Astrocyte (in vitro differentiated cells and primary cell): Measurements from ENCODE around the gene CYTIP. TPM values are rescaled to one million over a fixed set of nuclear protein-coding genes. Genes with fewer than 3 reads are reported as not detected.

Source experiments
- DNase-seq: peaks from one replicate; pipeline ENCODE4 v3.0.0-alpha.2; 2010; ENCODE audit warnings: low read depth
- FAIRE-seq: peaks from 2 replicates; lab custom pipeline; 2011; peaks lifted over from hg19 to GRCh38; lab: Jason Lieb, UNC
- H2AFZ ChIP-seq: 2 replicates; pipeline ENCODE4 v1.6.0; 2012; ENCODE audit warnings: low read depth, low read length, inconsistent platforms
- H3K27ac ChIP-seq: 2 replicates; pipeline ENCODE4 v1.5.1; 2011; ENCODE audit warnings: low read depth, low read length, inconsistent platforms
- H3K27me3 ChIP-seq: 2 replicates; pipeline ENCODE4 v1.6.0; 2011; ENCODE audit warnings: low read length, inconsistent platforms; ENCODE audit not compliant: insufficient read depth
- H3K36me3 ChIP-seq: 2 replicates; pipeline ENCODE4 v1.5.1; 2011; ENCODE audit warnings: low read length, inconsistent platforms; ENCODE audit not compliant: insufficient read depth
- H3K4me1 ChIP-seq: 2 replicates; pipeline ENCODE4 v1.5.1; 2011; ENCODE audit warnings: low read length, inconsistent platforms; ENCODE audit not compliant: insufficient read depth
- H3K4me2 ChIP-seq: 2 replicates; pipeline ENCODE4 v1.6.0; 2012; ENCODE audit warnings: low read length, inconsistent platforms
- H3K4me3 ChIP-seq: 2 replicates; pipeline ENCODE4 v1.5.1; 2011; ENCODE audit warnings: low read depth, mild to moderate bottlenecking, low read length, inconsistent platforms; ENCODE audit not compliant: insufficient read depth
- H3K79me2 ChIP-seq: 2 replicates; pipeline ENCODE4 v1.6.0; 2012; ENCODE audit warnings: mild to moderate bottlenecking, low read length, inconsistent platforms; ENCODE audit not compliant: insufficient read depth
- H3K9ac ChIP-seq: 2 replicates; pipeline ENCODE4 v1.6.0; 2012; ENCODE audit warnings: mild to moderate bottlenecking, low read length, inconsistent platforms
- H3K9me3 ChIP-seq: 2 replicates; pipeline ENCODE4 v1.5.1; 2012; ENCODE audit warnings: low read depth, mild to moderate bottlenecking, low read length, inconsistent platforms; ENCODE audit not compliant: insufficient read depth
- H4K20me1 ChIP-seq: 2 replicates; pipeline ENCODE4 v1.6.0; 2012; ENCODE audit warnings: low read length, inconsistent platforms; ENCODE audit not compliant: insufficient read depth
- H3K27ac Mint-ChIP-seq: one replicate; pipeline ENCODE4 v1.8.0; 2021; ENCODE audit warnings: mild to moderate bottlenecking, mixed read lengths; ENCODE audit not compliant: unreplicated experiment
- H3K27me3 Mint-ChIP-seq: one replicate; pipeline ENCODE4 v1.8.0; 2021; ENCODE audit warnings: low read depth, mixed read lengths; ENCODE audit not compliant: unreplicated experiment
- H3K36me3 Mint-ChIP-seq: one replicate; pipeline ENCODE4 v1.8.0; 2021; ENCODE audit warnings: low read depth, mixed read lengths; ENCODE audit not compliant: unreplicated experiment
- H3K4me1 Mint-ChIP-seq: one replicate; pipeline ENCODE4 v1.8.0; 2021; ENCODE audit warnings: low read depth, mixed read lengths; ENCODE audit not compliant: unreplicated experiment
- H3K4me3 Mint-ChIP-seq: one replicate; pipeline ENCODE4 v1.8.0; 2021; ENCODE audit warnings: mild to moderate bottlenecking, moderate library complexity, mixed read lengths; ENCODE audit not compliant: unreplicated experiment
- H3K9me3 Mint-ChIP-seq: one replicate; pipeline ENCODE4 v1.8.0; 2021; ENCODE audit warnings: mild to moderate bottlenecking, mixed read lengths; ENCODE audit not compliant: unreplicated experiment
- CTCF ChIP-seq: IDR thresholded peaks from 2 replicates; pipeline ENCODE4 v1.5.1; 2011; ENCODE audit warnings: low read depth, mild to moderate bottlenecking, inconsistent platforms, low read length, moderate library complexity; ENCODE audit not compliant: insufficient read depth
- EZH2 ChIP-seq: IDR thresholded peaks from 2 replicates; pipeline ENCODE4 v1.6.1; 2012; ENCODE audit warnings: mild to moderate bottlenecking, low read length, inconsistent platforms; ENCODE audit not compliant: insufficient read depth
- total RNA-seq: library from RNA; stranded (reverse); gene quantifications from 2 replicates; pipeline ENCODE4 v1.2.1, GENCODE V29; 2021

The CYTIP gene
- total RNA-seq, 1 donor from 2014 or later = 0.16 TPM

GRCh38 chr2:157469726-157470125, 25.8 kb upstream of the CYTIP start:
- TF ChIP-seq EZH2 = no peak
- TF ChIP-seq CTCF = no peak
- Histone ChIP-seq H3K9ac (peak overlapping the region; percentile 57), H3K79me2 (no peaks in the 10 kb centered on the region), H3K27me3 (no peaks in the 10 kb centered on the region), H3K9me3 (no peaks in the 10 kb centered on the region), H3K4me3 (no peak overlapping the region), H3K4me2 (peak overlapping the region; percentile 70), H3K27ac (peak overlapping the region; percentile 77), H3K36me3 (no peaks in the 10 kb centered on the region), H3K4me1 (peaks cover 6% of the 10 kb centered on the region), H4K20me1 (no peaks in the 10 kb centered on the region), H2AFZ (no peak overlapping the region)
- no peak for DNase-seq
- Mint-ChIP-seq H3K4me3 (no peak overlapping the region), H3K36me3 (no peaks in the 10 kb centered on the region), H3K4me1 (peaks cover 16% of the 10 kb centered on the region), H3K9me3 (no peaks in the 10 kb centered on the region), H3K27ac (peak overlapping the region; percentile 48), H3K27me3 (no peaks in the 10 kb centered on the region)
- no peak for FAIRE-seq

GRCh38 chr2:157468931-157469708, 25.2 kb upstream of the CYTIP start:
- H3K36me3 ChIP-seq = no peaks in the 10 kb centered on the region
- H3K9me3 ChIP-seq = no peaks in the 10 kb centered on the region
- peak overlapping the region; percentile 70 for H3K4me2 ChIP-seq
- H3K27ac ChIP-seq = peak overlapping the region; percentile 77
- no peak for TF ChIP-seq CTCF
- H3K79me2 ChIP-seq = no peaks in the 10 kb centered on the region
- Mint-ChIP-seq H3K27me3 (no peaks in the 10 kb centered on the region), H3K4me1 (peaks cover 19% of the 10 kb centered on the region), H3K4me3 (no peak overlapping the region), H3K36me3 (no peaks in the 10 kb centered on the region), H3K27ac (peak overlapping the region; percentile 48), H3K9me3 (no peaks in the 10 kb centered on the region)
- H2AFZ ChIP-seq = peak overlapping the region; percentile 3
- H3K9ac ChIP-seq = peak overlapping the region; percentile 57
- H4K20me1 ChIP-seq = no peaks in the 10 kb centered on the region
- DNase-seq (peak; percentile 78), FAIRE-seq (no peak)
- peaks cover 6% of the 10 kb centered on the region for H3K4me1 ChIP-seq
- H3K4me3 ChIP-seq = peak overlapping the region; percentile 22
- no peaks in the 10 kb centered on the region for H3K27me3 ChIP-seq

GRCh38 chr2:157466764-157467163, 22.9 kb upstream of the CYTIP start:
- no peak overlapping the region for H3K4me3 Mint-ChIP-seq
- no peak for TF ChIP-seq EZH2
- TF ChIP-seq CTCF = no peak
- Histone ChIP-seq H3K4me3 (no peak overlapping the region), H3K9me3 (no peaks in the 10 kb centered on the region), H3K36me3 (no peaks in the 10 kb centered on the region), H3K9ac (no peak overlapping the region), H3K4me1 (peaks cover 6% of the 10 kb centered on the region), H3K27ac (no peak overlapping the region), H4K20me1 (no peaks in the 10 kb centered on the region), H3K79me2 (no peaks in the 10 kb centered on the region), H2AFZ (no peak overlapping the region), H3K27me3 (no peaks in the 10 kb centered on the region), H3K4me2 (no peak overlapping the region)
- no peaks in the 10 kb centered on the region for H3K9me3 Mint-ChIP-seq
- H3K4me1 Mint-ChIP-seq = peaks cover 19% of the 10 kb centered on the region
- H3K27ac Mint-ChIP-seq = no peak overlapping the region
- no peaks in the 10 kb centered on the region for H3K27me3 Mint-ChIP-seq
- no peaks in the 10 kb centered on the region for H3K36me3 Mint-ChIP-seq
- DNase-seq = no peak
- no peak for FAIRE-seq
